ENCODE data around the gene TPSAB1.

DNA sequence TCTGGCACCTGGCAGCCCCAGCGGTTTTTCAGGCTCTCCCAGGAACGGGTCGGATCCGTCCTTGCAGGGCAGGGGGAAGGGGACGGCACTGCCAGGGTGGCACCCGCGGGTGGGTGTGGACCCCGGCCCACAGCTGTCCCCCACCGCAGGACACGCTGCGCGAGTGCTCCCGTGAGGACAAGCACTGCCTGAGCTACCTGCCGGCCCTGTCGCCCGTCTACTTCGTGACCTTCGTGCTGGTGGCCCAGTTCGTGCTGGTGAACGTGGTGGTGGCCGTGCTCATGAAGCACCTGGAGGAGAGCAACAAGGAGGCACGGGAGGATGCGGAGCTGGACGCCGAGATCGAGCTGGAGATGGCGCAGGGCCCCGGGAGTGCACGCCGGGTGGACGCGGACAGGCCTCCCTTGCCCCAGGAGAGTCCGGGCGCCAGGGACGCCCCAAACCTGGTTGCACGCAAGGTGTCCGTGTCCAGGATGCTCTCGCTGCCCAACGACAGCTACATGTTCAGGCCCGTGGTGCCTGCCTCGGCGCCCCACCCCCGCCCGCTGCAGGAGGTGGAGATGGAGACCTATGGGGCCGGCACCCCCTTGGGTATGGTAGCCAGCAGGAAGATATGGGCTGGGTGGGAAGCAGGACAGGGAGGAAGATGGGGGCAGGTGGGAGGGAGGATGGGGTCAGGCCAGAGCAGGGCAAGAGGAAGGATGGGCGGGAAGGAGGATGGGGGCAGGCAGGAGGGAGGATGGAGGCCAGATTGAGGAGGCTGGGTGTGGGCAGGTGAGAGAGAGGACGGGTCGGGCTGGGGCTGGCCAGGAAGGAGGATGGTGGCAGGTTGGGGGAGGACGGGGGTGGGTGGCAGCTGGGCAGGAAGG lies 22.2 kb upstream of the TPSAB1 start:
- TF ChIP-seq POLR2A (IDR thresholded peaks at IDR 0.05) = no peak
- TF ChIP-seq, protein P1, sequence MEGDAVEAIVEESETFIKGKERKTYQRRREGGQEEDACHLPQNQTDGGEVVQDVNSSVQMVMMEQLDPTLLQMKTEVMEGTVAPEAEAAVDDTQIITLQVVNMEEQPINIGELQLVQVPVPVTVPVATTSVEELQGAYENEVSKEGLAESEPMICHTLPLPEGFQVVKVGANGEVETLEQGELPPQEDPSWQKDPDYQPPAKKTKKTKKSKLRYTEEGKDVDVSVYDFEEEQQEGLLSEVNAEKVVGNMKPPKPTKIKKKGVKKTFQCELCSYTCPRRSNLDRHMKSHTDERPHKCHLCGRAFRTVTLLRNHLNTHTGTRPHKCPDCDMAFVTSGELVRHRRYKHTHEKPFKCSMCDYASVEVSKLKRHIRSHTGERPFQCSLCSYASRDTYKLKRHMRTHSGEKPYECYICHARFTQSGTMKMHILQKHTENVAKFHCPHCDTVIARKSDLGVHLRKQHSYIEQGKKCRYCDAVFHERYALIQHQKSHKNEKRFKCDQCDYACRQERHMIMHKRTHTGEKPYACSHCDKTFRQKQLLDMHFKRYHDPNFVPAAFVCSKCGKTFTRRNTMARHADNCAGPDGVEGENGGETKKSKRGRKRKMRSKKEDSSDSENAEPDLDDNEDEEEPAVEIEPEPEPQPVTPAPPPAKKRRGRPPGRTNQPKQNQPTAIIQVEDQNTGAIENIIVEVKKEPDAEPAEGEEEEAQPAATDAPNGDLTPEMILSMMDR (IDR thresholded peaks at IDR 0.05) = no peak

Data from Peyer's patch (tissue), 4 donors.